ENCODE measurements around the gene EHD4. TPM values are rescaled to one million over a fixed set of nuclear protein-coding genes. Genes with fewer than 3 reads are reported as not detected.

Gene EHD4
- total RNA-seq, 2 donors from 2014 or later: 30.3 to 40.0 TPM

DNA sequence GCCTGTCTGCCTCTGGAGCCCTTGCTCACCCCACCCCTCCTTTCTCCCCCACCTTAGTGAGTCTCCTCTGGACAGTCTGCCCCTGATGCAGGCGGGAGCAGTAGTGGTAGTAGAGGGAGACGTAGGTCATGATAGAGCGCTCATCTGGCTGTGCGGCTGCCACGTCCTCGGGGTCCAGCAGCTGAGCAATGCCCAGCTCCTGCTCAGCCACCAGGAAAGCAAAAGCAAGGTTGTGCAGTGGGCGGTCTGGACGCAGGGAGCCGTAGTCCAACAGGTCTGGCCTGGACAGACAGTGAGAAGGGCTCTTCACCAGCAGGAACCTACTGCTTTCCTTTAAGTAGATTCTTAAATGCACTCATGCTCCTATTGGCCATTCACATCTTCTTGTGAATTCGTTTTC, 85.2 kb downstream of the EHD4 start:
- intact Hi-C loops (cut with DNase I): no loop called here
- Histone ChIP-seq H3K27me3 (no peaks in the 10 kb centered on the region), H3K36me3 (no peaks in the 10 kb centered on the region), H3K4me3 (no peak overlapping the region), H3K27ac (no peak overlapping the region), H3K9me3 (no peaks in the 10 kb centered on the region), H3K9ac (ENCODE audit: low read depth in 2 of 2, low read length in 2 of 2) (no peak overlapping the region), H3K4me1 (no peaks in the 10 kb centered on the region)
- DNase-seq: no peak
- TF ChIP-seq, protein P1, sequence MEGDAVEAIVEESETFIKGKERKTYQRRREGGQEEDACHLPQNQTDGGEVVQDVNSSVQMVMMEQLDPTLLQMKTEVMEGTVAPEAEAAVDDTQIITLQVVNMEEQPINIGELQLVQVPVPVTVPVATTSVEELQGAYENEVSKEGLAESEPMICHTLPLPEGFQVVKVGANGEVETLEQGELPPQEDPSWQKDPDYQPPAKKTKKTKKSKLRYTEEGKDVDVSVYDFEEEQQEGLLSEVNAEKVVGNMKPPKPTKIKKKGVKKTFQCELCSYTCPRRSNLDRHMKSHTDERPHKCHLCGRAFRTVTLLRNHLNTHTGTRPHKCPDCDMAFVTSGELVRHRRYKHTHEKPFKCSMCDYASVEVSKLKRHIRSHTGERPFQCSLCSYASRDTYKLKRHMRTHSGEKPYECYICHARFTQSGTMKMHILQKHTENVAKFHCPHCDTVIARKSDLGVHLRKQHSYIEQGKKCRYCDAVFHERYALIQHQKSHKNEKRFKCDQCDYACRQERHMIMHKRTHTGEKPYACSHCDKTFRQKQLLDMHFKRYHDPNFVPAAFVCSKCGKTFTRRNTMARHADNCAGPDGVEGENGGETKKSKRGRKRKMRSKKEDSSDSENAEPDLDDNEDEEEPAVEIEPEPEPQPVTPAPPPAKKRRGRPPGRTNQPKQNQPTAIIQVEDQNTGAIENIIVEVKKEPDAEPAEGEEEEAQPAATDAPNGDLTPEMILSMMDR (IDR thresholded peaks at IDR 0.05): no peak

DNA sequence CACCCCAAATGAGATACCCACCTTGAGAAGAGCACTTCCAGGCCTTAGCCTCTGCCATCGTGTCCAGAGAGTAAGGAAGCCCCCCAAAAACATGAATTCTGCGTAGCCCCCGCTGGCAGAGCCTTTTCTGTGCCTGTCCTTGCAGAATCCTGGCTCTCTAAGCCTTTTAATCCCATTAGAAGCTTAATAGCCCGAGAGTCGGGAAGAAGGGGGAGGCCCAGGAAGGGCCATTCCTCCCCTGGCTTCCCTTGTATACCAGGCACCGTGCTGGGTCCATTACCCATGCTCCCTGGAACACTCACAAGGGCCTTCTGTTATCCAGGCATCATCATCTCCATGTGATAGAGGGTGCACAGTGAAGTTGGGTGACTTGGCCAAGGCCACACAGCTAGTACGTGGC, 85.6 kb downstream of the EHD4 start:
- TF ChIP-seq, protein P1 (IDR thresholded peaks at IDR 0.05): no peak
- Histone ChIP-seq H3K4me1 (no peaks in the 10 kb centered on the region), H3K27ac (no peak overlapping the region), H3K4me3 (no peak overlapping the region), H3K36me3 (no peaks in the 10 kb centered on the region), H3K9ac (ENCODE audit: low read depth in 2 of 2, low read length in 2 of 2) (no peak overlapping the region), H3K27me3 (no peaks in the 10 kb centered on the region), H3K9me3 (no peaks in the 10 kb centered on the region)
- DNase-seq: no peak
- intact Hi-C loops (cut with DNase I): no loop called here

DNA sequence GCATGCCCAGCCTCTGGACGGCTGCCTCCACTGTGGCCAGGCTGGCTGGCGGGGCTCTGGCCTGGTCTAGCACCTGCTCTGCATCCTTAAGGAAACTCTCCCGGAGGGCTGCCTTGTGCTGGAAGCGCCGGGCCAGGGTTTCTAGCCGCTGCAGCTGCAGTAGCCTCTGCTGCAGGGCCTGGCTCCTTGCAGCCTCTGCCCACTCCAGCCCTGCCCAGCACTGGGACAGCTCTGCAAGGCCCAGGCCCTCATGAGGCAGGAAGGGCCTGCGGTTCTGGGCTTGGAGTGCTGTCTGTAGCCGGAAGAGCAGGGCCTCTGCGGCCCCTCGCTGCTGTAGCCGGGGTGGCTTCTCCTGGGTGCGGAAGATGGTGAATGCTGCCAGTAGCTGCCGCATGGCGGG, 86.5 kb downstream of the EHD4 start:
- TF ChIP-seq, protein P1 (IDR thresholded peaks at IDR 0.05): no peak
- no peak overlapping the region for H3K9ac ChIP-seq (ENCODE audit: low read depth in 2 of 2, low read length in 2 of 2)
- no peak overlapping the region for H3K27ac ChIP-seq
- no peak for DNase-seq
- H3K4me3 ChIP-seq: no peak overlapping the region
- H3K9me3 ChIP-seq: no peaks in the 10 kb centered on the region
- no peaks in the 10 kb centered on the region for H3K4me1 ChIP-seq
- intact Hi-C loops (cut with DNase I): no loop called here
- H3K27me3 ChIP-seq: peaks cover 3% of the 10 kb centered on the region
- H3K36me3 ChIP-seq: no peaks in the 10 kb centered on the region

DNA sequence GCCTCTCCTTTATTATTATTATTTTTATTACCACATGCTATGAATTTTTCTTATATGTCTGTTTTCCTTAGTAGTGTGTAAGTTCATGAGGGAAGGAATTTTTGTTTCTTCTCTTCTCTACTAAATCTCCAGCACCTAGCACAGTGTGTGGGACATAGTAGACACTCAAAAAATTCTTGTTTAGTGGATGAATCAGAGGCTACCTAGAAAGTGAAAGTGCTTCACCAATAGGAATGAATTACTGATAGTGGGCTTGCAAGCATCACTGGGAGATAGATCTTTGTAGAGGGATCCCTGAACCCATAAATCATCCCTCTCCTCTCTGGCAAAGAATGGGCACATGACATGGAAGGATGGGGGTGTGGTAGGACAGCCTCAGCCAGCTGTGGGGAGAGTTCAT, 87.0 kb downstream of the EHD4 start:
- no peaks in the 10 kb centered on the region for H3K4me1 ChIP-seq
- TF ChIP-seq, protein P1 (IDR thresholded peaks at IDR 0.05): no peak
- no peaks in the 10 kb centered on the region for H3K9me3 ChIP-seq
- no peak overlapping the region for H3K27ac ChIP-seq
- H3K4me3 ChIP-seq: no peak overlapping the region
- intact Hi-C loops (cut with DNase I): no loop called here
- H3K36me3 ChIP-seq: no peaks in the 10 kb centered on the region
- no peak for DNase-seq
- peaks cover 3% of the 10 kb centered on the region for H3K27me3 ChIP-seq
- no peak overlapping the region for H3K9ac ChIP-seq (ENCODE audit: low read depth in 2 of 2, low read length in 2 of 2)

DNA sequence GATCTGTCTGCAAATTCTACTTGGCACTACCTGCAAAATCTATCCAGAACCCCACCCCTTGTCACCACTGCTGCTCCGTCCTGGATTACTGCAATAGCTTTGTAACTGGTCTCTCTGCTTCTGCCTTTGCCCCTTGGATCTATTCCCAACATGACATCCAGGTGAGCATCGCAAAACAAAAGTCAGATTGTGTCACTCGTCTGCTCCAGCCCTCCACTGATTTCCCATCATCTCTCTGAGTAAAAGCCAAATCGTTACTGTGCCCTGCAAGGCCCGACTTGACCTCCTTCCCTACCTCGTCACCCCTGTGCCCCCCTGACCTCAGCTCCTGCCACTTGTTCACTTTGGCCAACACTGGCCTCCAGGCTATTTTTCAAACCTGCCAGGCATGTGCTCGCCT, 87.9 kb downstream of the EHD4 start:
- H3K4me3 ChIP-seq: no peak overlapping the region
- H3K4me1 ChIP-seq: no peaks in the 10 kb centered on the region
- no peaks in the 10 kb centered on the region for H3K9me3 ChIP-seq
- intact Hi-C loops (cut with DNase I): no loop called here
- H3K27ac ChIP-seq: no peak overlapping the region
- H3K36me3 ChIP-seq: no peaks in the 10 kb centered on the region
- H3K9ac ChIP-seq (ENCODE audit: low read depth in 2 of 2, low read length in 2 of 2): no peak overlapping the region
- peaks cover 3% of the 10 kb centered on the region for H3K27me3 ChIP-seq
- no peak for DNase-seq
- TF ChIP-seq, protein P1 (IDR thresholded peaks at IDR 0.05): no peak

DNA sequence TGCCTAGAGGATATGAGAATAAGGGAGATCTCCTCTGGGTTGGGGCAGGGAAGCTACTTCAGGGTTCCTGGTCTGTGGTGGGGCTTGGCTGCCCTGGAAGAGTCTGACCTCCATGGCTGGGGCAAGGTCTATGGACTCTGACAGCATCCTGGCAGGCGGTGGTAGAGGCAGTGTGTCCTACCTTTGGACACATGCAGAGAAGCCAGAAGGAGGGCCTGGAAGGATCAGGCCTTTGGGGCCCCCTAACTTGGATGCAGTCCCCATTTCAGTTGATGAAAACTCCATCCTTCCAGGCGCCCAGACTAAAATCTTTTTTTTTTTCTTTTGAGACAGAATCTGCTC, 88.9 kb downstream of the EHD4 start:
- Histone ChIP-seq H3K9me3 (no peaks in the 10 kb centered on the region), H3K4me1 (no peaks in the 10 kb centered on the region), H3K27me3 (peaks cover 3% of the 10 kb centered on the region), H3K4me3 (no peak overlapping the region), H3K36me3 (no peaks in the 10 kb centered on the region), H3K27ac (no peak overlapping the region), H3K9ac (ENCODE audit: low read depth in 2 of 2, low read length in 2 of 2) (no peak overlapping the region)
- TF ChIP-seq, protein P1 (IDR thresholded peaks at IDR 0.05): no peak
- DNase-seq: no peak
- intact Hi-C loops (cut with DNase I): no loop called here
